H9 (cell line): ENCODE results near the gene GTF3C1. TPM values are rescaled to one million over a fixed set of nuclear protein-coding genes. Genes with fewer than 3 reads are reported as not detected.

Experiments
- DNase-seq: peaks from one replicate; pipeline ENCODE4 v3.0.0-alpha.2; 2017
- H2AFZ ChIP-seq: one replicate; pipeline ENCODE4 v1.6.1; 2013; ENCODE audit warnings: mild to moderate bottlenecking, low read length, control low read depth, moderate library complexity
- H2AK5ac ChIP-seq: 2 replicates; pipeline ENCODE4 v1.6.1; 2013; ENCODE audit warnings: low read length, control low read depth, mixed read lengths; ENCODE audit not compliant: insufficient read length
- H2BK120ac ChIP-seq: one replicate; pipeline ENCODE4 v1.6.1; 2013; ENCODE audit warnings: low read depth, mild to moderate bottlenecking, low read length, control low read depth, inconsistent platforms; ENCODE audit not compliant: poor library complexity, severe bottlenecking
- H2BK12ac ChIP-seq: 2 replicates; pipeline ENCODE4 v1.6.1; 2013; ENCODE audit warnings: low read length, control low read depth, mixed read lengths, low read depth; ENCODE audit not compliant: insufficient read length
- H2BK15ac ChIP-seq: 2 replicates; pipeline ENCODE4 v1.6.1; 2013; ENCODE audit warnings: low read depth, low read length, control low read depth
- H2BK20ac ChIP-seq: one replicate; pipeline ENCODE4 v1.6.1; 2013; ENCODE audit warnings: low read depth, mild to moderate bottlenecking, low read length, control low read depth, inconsistent platforms; ENCODE audit not compliant: poor library complexity, severe bottlenecking
- H2BK5ac ChIP-seq: 2 replicates; pipeline ENCODE4 v1.6.1; 2013; ENCODE audit warnings: low read length, control low read depth, mixed read lengths; ENCODE audit not compliant: insufficient read length
- H3K14ac ChIP-seq: 2 replicates; pipeline ENCODE4 v1.6.1; 2013; ENCODE audit warnings: low read length, control low read depth; ENCODE audit not compliant: insufficient read depth
- H3K18ac ChIP-seq: 2 replicates; pipeline ENCODE4 v1.6.1; 2013; ENCODE audit warnings: low read depth, mild to moderate bottlenecking, mixed read lengths, low read length, control low read depth; ENCODE audit not compliant: insufficient read length
- H3K23ac ChIP-seq: 2 replicates; pipeline ENCODE4 v1.6.1; 2013; ENCODE audit warnings: low read length, control low read depth, mixed read lengths, low read depth; ENCODE audit not compliant: insufficient read length
- H3K23me2 ChIP-seq: 2 replicates; pipeline ENCODE4 v1.6.1; 2013; ENCODE audit warnings: low read depth, mild to moderate bottlenecking, mixed read lengths, low read length, control low read depth; ENCODE audit not compliant: insufficient read length, poor library complexity, severe bottlenecking
- H3K27ac ChIP-seq: 2 replicates; pipeline ENCODE4 v1.5.1; 2013; ENCODE audit warnings: low read length, control low read depth, mixed read lengths, low read depth; ENCODE audit not compliant: insufficient read length
- H3K27me3 ChIP-seq: 2 replicates; pipeline ENCODE4 v1.6.1; 2013; ENCODE audit warnings: low read length, control low read depth, inconsistent platforms; ENCODE audit not compliant: insufficient read depth
- H3K4ac ChIP-seq: 2 replicates; pipeline ENCODE4 v1.6.1; 2013; ENCODE audit warnings: low read depth, mild to moderate bottlenecking, control low read depth, inconsistent platforms, low read length, moderate library complexity
- H3K4me1 ChIP-seq: 2 replicates; pipeline ENCODE4 v1.6.1; 2013; ENCODE audit warnings: low read length, control low read depth, inconsistent platforms; ENCODE audit not compliant: insufficient read depth
- H3K4me2 ChIP-seq: 2 replicates; pipeline ENCODE4 v1.6.1; 2013; ENCODE audit warnings: low read length, control low read depth, mixed read lengths; ENCODE audit not compliant: insufficient read length, insufficient read depth
- H3K56ac ChIP-seq: 2 replicates; pipeline ENCODE4 v1.6.1; 2013; ENCODE audit warnings: low read depth, mild to moderate bottlenecking, mixed read lengths, low read length, control low read depth; ENCODE audit not compliant: insufficient read length
- H3K79me1 ChIP-seq: 2 replicates; pipeline ENCODE4 v1.6.1; 2013; ENCODE audit warnings: low read depth, mild to moderate bottlenecking, moderate library complexity, low read length, control low read depth, inconsistent platforms; ENCODE audit not compliant: insufficient read depth, poor library complexity, severe bottlenecking
- H3K79me2 ChIP-seq: 2 replicates; pipeline ENCODE4 v1.6.1; 2013; ENCODE audit warnings: low read length, control low read depth, inconsistent platforms; ENCODE audit not compliant: insufficient read depth
- H3K9ac ChIP-seq: 2 replicates; pipeline ENCODE4 v1.6.1; 2013; ENCODE audit warnings: low read length, control low read depth, mixed read lengths; ENCODE audit not compliant: insufficient read length; ENCODE audit errors: extremely low read depth
- H3K9me3 ChIP-seq: one replicate; pipeline ENCODE4 v1.6.1; 2013; ENCODE audit warnings: low read depth, low read length, inconsistent platforms; ENCODE audit not compliant: control insufficient read depth
- H3T11ph ChIP-seq: one replicate; pipeline ENCODE4 v1.6.1; 2013; ENCODE audit warnings: mild to moderate bottlenecking, low read length, control low read depth, inconsistent platforms
- H4K20me1 ChIP-seq: one replicate; pipeline ENCODE4 v1.6.1; 2013; ENCODE audit not compliant: control insufficient read depth, insufficient read length, insufficient read depth
- H4K5ac ChIP-seq: 2 replicates; pipeline ENCODE4 v1.6.1; 2013; ENCODE audit warnings: low read depth, mild to moderate bottlenecking, mixed read lengths, low read length, control low read depth; ENCODE audit not compliant: insufficient read length
- H4K8ac ChIP-seq: replicated peaks from 2 replicates; pipeline ENCODE4 v1.6.1; 2013; ENCODE audit warnings: low read length, control low read depth, mixed read lengths, low read depth; ENCODE audit not compliant: insufficient read length
- H4K91ac ChIP-seq: 2 replicates; pipeline ENCODE4 v1.6.1; 2013; ENCODE audit warnings: low read depth, mild to moderate bottlenecking, moderate library complexity, mixed read lengths, low read length, control low read depth; ENCODE audit not compliant: insufficient read length
- H3K27ac Mint-ChIP-seq, 3 experiments: 2 replicates in 2 of 3; 3 replicates in 1 of 3; pipeline ENCODE4 v1.8.0; 2020 to 2021; ENCODE audit warnings: mixed read lengths in 3 of 3, mild to moderate bottlenecking in 1 of 3, moderate library complexity in 1 of 3
- H3K27me3 Mint-ChIP-seq: 2 replicates; pipeline ENCODE4 v1.8.0; 2021; ENCODE audit warnings: low read depth, mild to moderate bottlenecking, moderate library complexity, mixed read lengths
- H3K36me3 Mint-ChIP-seq, 3 experiments: 2 replicates in 2 of 3; 3 replicates in 1 of 3; pipeline ENCODE4 v1.8.0; 2020 to 2021; ENCODE audit warnings: low read depth in 3 of 3, mixed read lengths in 3 of 3; ENCODE audit not compliant: insufficient read depth in 1 of 3
- H3K4me1 Mint-ChIP-seq, 2 experiments: 2 replicates each; pipeline ENCODE4 v1.8.0; 2020; ENCODE audit warnings: mixed read lengths in 2 of 2
- H3K4me3 Mint-ChIP-seq, 2 experiments: 2 replicates in 1 of 2; 3 replicates in 1 of 2; pipeline ENCODE4 v1.8.0; 2020 to 2021; ENCODE audit warnings: mild to moderate bottlenecking in 2 of 2, mixed read lengths in 2 of 2, moderate library complexity in 1 of 2
- H3K9me3 Mint-ChIP-seq, 2 experiments: 2 replicates in 1 of 2; 3 replicates in 1 of 2; pipeline ENCODE4 v1.8.0; 2020; ENCODE audit warnings: mild to moderate bottlenecking in 2 of 2, mixed read lengths in 2 of 2, moderate library complexity in 1 of 2
- CTCF ChIP-seq: fragments of 200-600 bp; sonication (generic); conservative IDR thresholded peaks from 3 replicates; pipeline ENCODE4 v1.8.0; 2021; ENCODE audit warnings: antibody characterized with exemption, mild to moderate bottlenecking
- WGBS: extraction: QIAGEN DNeasy Blood & Tissue Kit; methylation state at CpG from one replicate; pipeline ENCODE4 v1.1.7; 2013; ENCODE audit warnings: missing lambda C conversion rate, low lambda C conversion rate, mixed read lengths; ENCODE audit not compliant: insufficient read length; ENCODE audit errors: extremely low coverage; 5-methylcytosine and 5-hydroxymethylcytosine counted together
- total RNA-seq: library from RNA; stranded (reverse); gene quantifications from 2 replicates; pipeline ENCODE4 v1.2.1, GENCODE V29; 2021

Gene GTF3C1
- total RNA-seq, 1 experiment from 2014 or later, result 113 TPM

- Histone ChIP-seq H4K5ac (no peak overlapping the region), H3K18ac (no peak overlapping the region), H3K23me2 (no peaks in the 10 kb centered on the region), H2AFZ (no peak overlapping the region), H3K56ac (no peak overlapping the region), H3K4me2 (peak overlapping the region; percentile 6), H3T11ph (no peak overlapping the region), H3K9ac (no peak overlapping the region), H3K79me2 (no peaks in the 10 kb centered on the region), H3K23ac (no peak overlapping the region), H2BK12ac (no peak overlapping the region), H4K91ac (no peak overlapping the region), H3K4me1 (no peaks in the 10 kb centered on the region), H3K79me1 (no peaks in the 10 kb centered on the region), H3K14ac (no peak overlapping the region), H2BK15ac (no peak overlapping the region), H3K4ac (no peak overlapping the region), H2BK20ac (no peak overlapping the region), H2BK5ac (no peak overlapping the region), H2BK120ac (no peak overlapping the region), H3K27ac (no peak overlapping the region), H2AK5ac (no peak overlapping the region), H4K20me1 (no peaks in the 10 kb centered on the region), H3K27me3 (no peaks in the 10 kb centered on the region), H3K9me3 (no peaks in the 10 kb centered on the region), H4K8ac (no peak overlapping the region)
- 0 out of 2 replicates have a peak, but pooled peaks cover 1% of the 10 kb centered on the region for H3K27me3 Mint-ChIP-seq
- peaks cover 19% of the 10 kb centered on the region in 2 experiments for H3K4me1 Mint-ChIP-seq
- no CpG with 5 or more reads among the region's 1 CpG for WGBS
- peaks cover 0 to 11% (median 0%) of the 10 kb centered on the region in 3 experiments; a peak in 3 of 7 replicates for H3K36me3 Mint-ChIP-seq
- no peak for TF ChIP-seq CTCF
- no peak overlapping the region; a peak in 1 of 5 replicates for H3K4me3 Mint-ChIP-seq
- H3K9me3 Mint-ChIP-seq, result peaks cover 8 to 21% of the 10 kb centered on the region in 2 experiments
- DNase-seq, result no peak
- H3K27ac Mint-ChIP-seq, result no peak overlapping the region
These were observed 139.0 kb downstream of the GTF3C1 start for GRCh38 chr16:27410761-27411160.

Other genes starting within 250 kb of the GTF3C1 start
- 28.3 and 28.6 TPM in 2 replicates for gene IL4R, start 235.9 kb downstream of the GTF3C1 start, total RNA-seq
- 0.07 and 0.11 TPM in 2 replicates for gene IL21R, start 147.7 kb downstream of the GTF3C1 start, total RNA-seq
- 13.2 and 15.1 TPM in 2 replicates for gene KATNIP, start 231 bp upstream of the GTF3C1 start, total RNA-seq